COLO668 (cell line): Measurements from ENCODE around the gene CATSPER3.

Experiments used
- DNase-seq: peaks from one replicate; lab custom pipeline; 2025; ENCODE audit not compliant: unreplicated experiment; lab: John Stamatoyannopoulos, UW

The CATSPER3 gene

GRCh38 chr5:135010502-135011354 is 43.0 kb downstream of the CATSPER3 start:
- DNase-seq = no peak

GRCh38 chr5:135011355-135012032 is 43.8 kb downstream of the CATSPER3 start:
- no peak for DNase-seq

GRCh38 chr5:135012033-135012588 is 44.4 kb downstream of the CATSPER3 start:
- DNase-seq = no peak

DNA sequence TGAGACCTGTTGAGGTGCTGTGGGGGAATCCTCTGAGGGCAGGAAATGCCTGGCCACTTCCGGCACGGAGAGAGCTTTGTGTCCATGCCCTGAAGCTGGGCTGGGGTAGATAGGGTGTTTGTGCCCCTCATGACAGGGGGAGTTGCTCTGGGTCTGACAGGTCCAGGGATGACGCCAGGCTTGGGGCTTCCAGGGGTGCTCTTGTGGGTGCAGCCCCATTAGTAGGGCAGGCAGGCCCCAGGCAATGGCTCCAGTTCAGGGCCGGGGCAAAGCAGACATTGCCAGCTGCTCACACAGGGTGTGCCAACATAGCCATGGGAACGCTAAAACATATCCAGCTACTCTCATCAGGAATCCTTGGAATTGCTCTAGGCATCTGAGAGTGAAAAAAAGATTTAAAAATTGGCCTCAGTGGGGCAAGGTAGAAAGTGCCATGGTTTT is 45.3 kb downstream of the CATSPER3 start:
- DNase-seq = no peak

DNA sequence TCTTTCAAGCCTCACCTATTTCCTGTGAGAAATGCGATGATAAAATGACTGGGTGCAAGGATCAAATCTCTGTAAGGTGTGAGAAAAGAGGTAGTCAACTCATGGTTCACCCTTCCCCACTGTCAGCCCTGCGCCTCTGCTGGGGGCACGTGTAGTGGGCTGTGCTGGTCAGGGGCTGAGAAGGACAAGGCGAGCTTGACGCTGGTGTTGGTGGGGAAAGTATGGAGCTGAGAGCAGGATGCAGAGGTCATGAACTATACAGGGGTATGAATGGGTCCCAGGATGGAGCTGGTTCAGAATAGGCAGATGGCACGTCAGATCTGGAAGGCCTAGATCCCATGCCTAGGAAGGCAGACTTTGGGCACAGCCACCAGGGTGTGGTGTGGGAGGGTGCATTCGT is 45.7 kb downstream of the CATSPER3 start:
- no peak for DNase-seq

GRCh38 chr5:135013947-135014570 is 46.4 kb downstream of the CATSPER3 start:
- DNase-seq = no peak

GRCh38 chr5:135015942-135016341 is 48.2 kb downstream of the CATSPER3 start:
- no peak for DNase-seq

GRCh38 chr5:135016861-135017290 is 49.2 kb downstream of the CATSPER3 start:
- DNase-seq = no peak

GRCh38 chr5:135018457-135018856 is 50.8 kb downstream of the CATSPER3 start:
- no peak for DNase-seq

- no peak for DNase-seq
Measured at GRCh38 chr5:135019314-135019713, 51.6 kb downstream of the CATSPER3 start.

- no peak for DNase-seq
Measured at GRCh38 chr5:135020111-135020895, 52.6 kb downstream of the CATSPER3 start.

DNA sequence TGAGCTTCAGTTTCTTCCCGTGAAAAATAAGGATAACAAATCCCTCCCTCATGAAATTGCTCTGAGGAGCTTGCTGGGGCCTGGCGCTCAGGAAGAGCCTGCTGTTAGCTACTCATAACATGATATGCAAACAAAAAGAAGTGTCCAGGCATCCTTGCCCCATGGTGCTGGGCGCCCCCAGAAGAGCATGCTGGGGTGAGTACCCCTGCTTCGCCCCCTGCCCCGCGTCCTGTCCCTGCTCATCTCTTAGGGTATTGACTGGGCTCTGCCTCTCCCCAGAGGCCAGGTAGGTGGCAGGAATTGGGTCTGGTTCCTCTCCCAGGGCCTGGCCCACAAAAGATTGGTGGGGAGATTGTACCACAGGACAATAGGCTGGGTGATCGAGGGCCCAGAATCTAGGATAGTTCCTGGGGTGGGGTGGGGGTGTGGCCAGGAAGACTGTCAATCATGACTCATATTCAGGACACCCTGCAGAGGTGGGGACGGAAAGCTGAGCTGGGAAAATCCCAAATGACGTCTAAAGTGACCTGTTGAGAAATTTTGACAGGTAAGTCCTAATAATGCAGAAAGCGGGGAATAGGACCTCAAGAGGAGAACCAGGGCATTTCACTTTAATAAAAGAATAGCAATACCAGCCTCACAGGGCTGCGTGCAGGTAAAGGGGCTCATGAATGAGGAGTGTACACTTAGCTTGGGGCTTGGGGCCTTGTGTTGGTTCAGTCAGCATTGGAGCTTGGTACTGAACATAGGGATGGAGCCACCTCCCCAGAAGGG is 57.4 kb downstream of the CATSPER3 start:
- no peak for DNase-seq

GRCh38 chr5:135025730-135026644 is 58.3 kb downstream of the CATSPER3 start:
- no peak for DNase-seq

GRCh38 chr5:135026645-135027265 is 59.0 kb downstream of the CATSPER3 start:
- no peak for DNase-seq

- no peak for DNase-seq
Measured at GRCh38 chr5:135027266-135027696, 59.6 kb downstream of the CATSPER3 start.

GRCh38 chr5:135027697-135028615 is 60.2 kb downstream of the CATSPER3 start:
- no peak for DNase-seq

DNA sequence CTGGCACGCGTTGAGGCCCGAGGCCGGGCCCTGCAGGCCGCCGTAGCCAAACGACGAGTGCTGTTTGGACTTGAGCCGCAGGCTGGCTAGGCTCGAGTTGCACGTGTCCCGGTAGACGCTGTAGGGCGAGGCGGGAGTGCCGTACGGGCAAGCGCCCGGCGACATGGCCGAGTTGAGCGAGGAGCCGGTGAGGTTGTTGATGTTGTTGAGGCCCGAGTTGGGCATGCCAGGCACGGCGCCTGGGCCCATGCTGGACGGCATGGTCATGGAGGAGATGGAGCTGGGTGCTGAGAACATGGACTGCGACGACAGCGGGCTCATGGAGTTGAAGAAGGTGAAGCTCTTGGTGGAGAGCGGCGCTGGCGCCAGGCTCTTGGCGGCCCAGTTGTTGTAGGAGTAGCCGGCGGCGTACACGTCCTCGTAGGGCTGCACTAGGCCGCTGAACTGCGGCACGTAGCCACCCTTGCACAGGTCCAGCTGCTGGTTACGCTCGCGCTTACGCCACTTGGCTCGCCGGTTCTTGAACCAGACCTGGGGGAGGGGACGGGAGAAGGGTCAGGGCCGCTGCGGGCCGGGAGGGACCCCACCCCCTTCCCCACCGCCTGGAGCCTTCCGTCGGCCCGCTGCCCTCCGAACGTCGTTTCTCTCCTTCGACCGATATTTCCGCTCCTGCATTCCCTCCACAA is 61.2 kb downstream of the CATSPER3 start:
- DNase-seq = no peak
